ENCODE results near the gene NOP16. TPM values are rescaled to one million over a fixed set of nuclear protein-coding genes. Genes with fewer than 3 reads are reported as not detected.

The NOP16 gene
- total and polyA plus RNA-seq, 2 of the 13 experiments (the other 11 are each of a cell fraction or from before 2014, with no cell fraction given) = 43.3 to 48.4 TPM

DNA sequence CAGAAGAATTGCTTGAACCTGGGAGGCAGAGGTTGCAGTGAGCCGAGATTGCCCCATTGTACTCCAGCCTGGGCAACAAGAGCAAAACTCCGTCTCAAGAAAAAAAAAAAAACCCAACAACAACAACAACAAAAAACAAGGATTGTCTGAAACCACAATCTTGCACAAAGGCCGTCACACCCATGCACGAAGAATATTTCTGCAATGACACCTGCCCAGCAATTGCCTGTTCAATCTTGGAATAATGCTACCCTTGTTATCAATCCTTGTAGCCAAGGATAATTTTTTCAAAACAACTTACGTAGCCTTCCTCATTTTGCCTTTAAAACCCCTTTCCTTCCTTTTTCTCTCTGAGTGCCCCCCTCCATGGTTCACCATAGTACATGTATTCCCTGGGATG, 31.7 kb upstream of the NOP16 start:
- TF ChIP-seq HOXA9 (CRISPR knock-in tag; IDR thresholded peaks at IDR 0.05; ENCODE audit: borderline replicate concordance) (no peak), ZC3H4 (CRISPR knock-in tag; IDR thresholded peaks at IDR 0.05; ENCODE audit: borderline replicate concordance) (no peak), SMARCC2 (IDR thresholded peaks at IDR 0.05) (no peak), ZMAT3 (CRISPR knock-in tag; conservative IDR thresholded peaks at IDR 0.05) (no peak), HNRNPL (IDR thresholded peaks at IDR 0.05; ENCODE audit: low read depth, low read length) (no peak), MTA3 (CRISPR knock-in tag; IDR thresholded peaks at IDR 0.05) (no peak), ZNF251 (CRISPR knock-in tag; IDR thresholded peaks at IDR 0.05) (no peak)
- TF ChIP-seq, protein P1, sequence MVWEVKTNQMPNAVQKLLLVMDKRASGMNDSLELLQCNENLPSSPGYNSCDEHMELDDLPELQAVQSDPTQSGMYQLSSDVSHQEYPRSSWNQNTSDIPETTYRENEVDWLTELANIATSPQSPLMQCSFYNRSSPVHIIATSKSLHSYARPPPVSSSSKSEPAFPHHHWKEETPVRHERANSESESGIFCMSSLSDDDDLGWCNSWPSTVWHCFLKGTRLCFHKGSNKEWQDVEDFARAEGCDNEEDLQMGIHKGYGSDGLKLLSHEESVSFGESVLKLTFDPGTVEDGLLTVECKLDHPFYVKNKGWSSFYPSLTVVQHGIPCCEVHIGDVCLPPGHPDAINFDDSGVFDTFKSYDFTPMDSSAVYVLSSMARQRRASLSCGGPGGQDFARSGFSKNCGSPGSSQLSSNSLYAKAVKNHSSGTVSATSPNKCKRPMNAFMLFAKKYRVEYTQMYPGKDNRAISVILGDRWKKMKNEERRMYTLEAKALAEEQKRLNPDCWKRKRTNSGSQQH (CRISPR knock-in tag; IDR thresholded peaks at IDR 0.05; ENCODE audit: low read depth) = no peak
- TF ChIP-seq, protein P2, sequence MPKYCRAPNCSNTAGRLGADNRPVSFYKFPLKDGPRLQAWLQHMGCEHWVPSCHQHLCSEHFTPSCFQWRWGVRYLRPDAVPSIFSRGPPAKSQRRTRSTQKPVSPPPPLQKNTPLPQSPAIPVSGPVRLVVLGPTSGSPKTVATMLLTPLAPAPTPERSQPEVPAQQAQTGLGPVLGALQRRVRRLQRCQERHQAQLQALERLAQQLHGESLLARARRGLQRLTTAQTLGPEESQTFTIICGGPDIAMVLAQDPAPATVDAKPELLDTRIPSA (CRISPR knock-in tag; IDR thresholded peaks at IDR 0.05; ENCODE audit: borderline replicate concordance) = no peak
- TF ChIP-seq, protein P3, sequence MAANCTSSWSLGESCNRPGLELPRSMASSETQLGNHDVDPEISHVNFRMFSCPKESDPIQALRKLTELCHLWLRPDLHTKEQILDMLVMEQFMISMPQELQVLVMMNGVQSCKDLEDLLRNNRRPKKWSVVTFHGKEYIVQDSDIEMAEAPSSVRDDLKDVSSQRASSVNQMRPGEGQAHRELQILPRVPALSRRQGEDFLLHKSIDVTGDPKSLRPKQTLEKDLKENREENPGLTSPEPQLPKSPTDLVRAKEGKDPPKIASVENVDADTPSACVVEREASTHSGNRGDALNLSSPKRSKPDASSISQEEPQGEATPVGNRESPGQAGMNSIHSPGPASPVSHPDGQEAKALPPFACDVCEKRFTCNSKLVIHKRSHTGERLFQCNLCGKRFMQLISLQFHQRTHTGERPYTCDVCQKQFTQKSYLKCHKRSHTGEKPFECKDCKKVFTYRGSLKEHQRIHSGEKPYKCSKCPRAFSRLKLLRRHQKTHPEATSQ (CRISPR knock-in tag; IDR thresholded peaks at IDR 0.05; ENCODE audit: borderline replicate concordance) = no peak
- intact Hi-C loops (cut with micrococcal nuclease; ENCODE audit: unreplicated experiment) = no loop called here
- CTCF ChIA-PET (ENCODE audit: low intra/inter-chr PET ratio, low total read pairs) = no interaction called here
- H3K9ac ChIP-seq (ENCODE audit: insufficient read depth, low read depth, low read length) = no peak overlapping the region
- BruUV-seq (replicated peaks) = no TSS peak
- no peaks in the 10 kb centered on the region for H3K27me3 ChIP-seq (ENCODE audit: control insufficient read depth in 1 of 2, insufficient read depth in 2 of 2, low read length in 2 of 2)
- no peak overlapping the region for H3K4me2 ChIP-seq (ENCODE audit: low read depth, low read length)
- FAIRE-seq (no peak), ATAC-seq (no peak), DNase-seq (ENCODE audit: low spot score) (no peak)
- H3K79me2 ChIP-seq (ENCODE audit: insufficient read depth, low read length) = no peaks in the 10 kb centered on the region
- no peak overlapping the region for H3K4me3 ChIP-seq (replicated peaks in 1 of 3; ENCODE audit: insufficient read depth in 1 of 3, low read depth in 2 of 3, low read length in 3 of 3)
- POLR2A ChIA-PET = no interaction called here
- H3K4me1 ChIP-seq (ENCODE audit: insufficient read depth, low read length) = peaks cover 31% of the 10 kb centered on the region
- H2AFZ ChIP-seq (ENCODE audit: low read length) = no peak overlapping the region
- in situ Hi-C loops (cut with HindIII; ENCODE audit: extremely low pct_ligation_motif_present, low pct_unique_long_range_greater_than_20kb) = no loop called here
- no peaks in the 10 kb centered on the region for H3K9me3 ChIP-seq (ENCODE audit: low read length)
- no peaks in the 10 kb centered on the region for H3K36me3 ChIP-seq (replicated peaks in 1 of 2; ENCODE audit: control insufficient read depth in 1 of 2, insufficient read depth in 2 of 2, low read length in 2 of 2)
- H4K20me1 ChIP-seq (ENCODE audit: insufficient read depth, low read length) = no peaks in the 10 kb centered on the region
- no peak overlapping the region for H3K27ac ChIP-seq (ENCODE audit: extremely low read length, insufficient read depth, low read length)
- WGBS (ENCODE audit: low lambda C conversion rate) = 76% methylated on average over 5 of the region's 5 CpGs
